ENCODE results near the gene NANOS1.

GRCh38 chr10:119024882-119025281 is 4.6 kb upstream of the NANOS1 start:
- TF ChIP-seq CTCF (IDR thresholded peaks at IDR 0.05; ENCODE audit: low read depth, low read length): no peak
- no peak for TF ChIP-seq EZH2phosphoT487 (IDR thresholded peaks at IDR 0.05; ENCODE audit: low read depth)
